ENCODE data around the gene MICAL3.
"Not testable (repeated sequence)": the region's sequence is repeated elsewhere in the genome, so short reads cannot be mapped to it uniquely, and the experiment has no call there.

The MICAL3 gene

GRCh38 chr22:18031695-18032454 is 7.5 kb upstream of the MICAL3 start:
- DNase-seq, result peak; percentile 0

DNA sequence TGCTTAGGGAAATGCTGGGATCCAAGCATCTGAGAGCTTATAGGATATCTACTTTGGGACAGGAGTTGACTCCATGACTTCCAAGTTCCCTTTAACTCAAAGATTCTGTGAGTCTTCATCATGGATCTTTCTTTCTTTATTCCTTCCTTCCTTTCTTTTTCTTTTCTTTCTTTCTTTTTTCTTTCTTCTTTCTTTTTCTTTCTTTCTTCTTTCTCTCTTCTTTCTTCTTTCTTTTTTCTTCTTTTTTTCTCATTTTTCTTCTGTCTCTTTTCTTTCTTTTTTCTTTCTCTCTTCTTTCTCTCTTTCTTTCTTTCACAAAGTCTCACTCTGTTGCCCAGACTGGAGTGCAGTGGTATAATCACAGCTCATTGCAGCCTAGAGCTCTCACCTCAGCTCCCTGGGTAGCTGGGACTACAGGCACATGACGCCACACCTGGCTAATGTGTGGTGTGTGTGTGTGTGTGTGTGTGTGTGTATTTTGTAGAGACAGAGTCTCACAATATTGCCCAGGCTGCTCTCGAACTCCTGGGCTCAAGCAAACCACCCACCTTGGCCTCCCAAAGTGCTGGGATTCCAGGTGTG is 5.4 kb upstream of the MICAL3 start:
- DNase-seq, result no peak

GRCh38 chr22:18028817-18029527 is 4.6 kb upstream of the MICAL3 start:
- DNase-seq, result no peak

DNA sequence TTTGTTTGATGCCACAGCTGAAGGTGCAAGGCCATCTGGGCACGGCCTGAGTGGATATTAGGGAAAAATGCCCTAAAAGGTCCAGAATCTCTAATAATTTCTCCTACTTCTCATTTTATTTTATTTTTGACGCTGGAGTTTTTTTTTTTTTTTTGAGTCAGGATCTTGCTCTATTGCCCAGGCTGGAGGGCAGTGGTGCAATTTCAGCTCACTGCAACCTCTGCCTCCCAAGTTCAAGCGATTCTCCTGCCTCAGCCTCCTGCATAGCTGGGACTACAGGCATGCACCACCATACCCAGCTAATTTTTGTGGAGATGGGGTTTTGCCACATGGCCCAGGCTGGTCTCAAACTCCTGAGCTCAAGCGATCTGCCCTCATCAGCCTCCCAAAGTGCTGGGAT is 1.5 kb upstream of the MICAL3 start:
- DNase-seq, result not testable (repeated sequence)

- DNase-seq, result no peak
Measured at GRCh38 chr22:18024956-18025720, 777 bp upstream of the MICAL3 start.

DNA sequence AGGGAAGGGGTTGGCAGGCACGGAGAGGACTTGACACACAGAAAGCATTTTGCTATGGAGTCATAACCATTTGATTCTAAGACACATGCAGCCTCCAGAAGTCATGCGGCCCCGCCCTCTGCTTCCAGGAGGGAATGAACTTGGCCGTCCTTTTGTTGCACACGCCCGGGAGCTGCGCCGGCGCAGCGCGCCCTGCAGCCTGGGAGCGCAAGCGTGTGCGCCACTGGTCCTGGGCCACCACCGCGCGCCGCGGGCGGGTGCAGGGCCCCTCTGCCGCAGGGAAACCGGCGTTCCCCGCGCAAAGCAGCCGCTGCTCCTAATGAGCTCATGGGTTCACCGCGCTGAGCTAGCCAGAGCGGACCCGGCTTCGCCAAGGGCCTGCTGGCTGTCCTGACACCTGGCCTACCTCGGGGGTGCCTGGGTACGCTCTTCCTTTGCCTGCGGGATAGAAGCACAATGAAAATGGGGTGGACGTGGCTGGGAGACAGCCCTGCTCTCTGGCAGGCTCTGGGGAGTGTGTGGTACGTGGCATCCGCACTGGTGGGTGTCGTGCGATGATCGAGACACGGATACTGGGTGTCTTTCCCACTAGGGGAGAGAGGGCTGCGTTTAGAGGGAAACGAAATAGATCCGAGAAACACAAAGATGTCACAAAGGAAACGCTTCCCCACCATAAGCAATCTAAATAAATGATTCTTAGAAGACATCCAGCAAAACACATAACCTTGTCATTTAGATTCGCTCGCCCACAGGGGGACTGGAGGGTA is 669 bp downstream of the MICAL3 start:
- DNase-seq, result peak; percentile 79

DNA sequence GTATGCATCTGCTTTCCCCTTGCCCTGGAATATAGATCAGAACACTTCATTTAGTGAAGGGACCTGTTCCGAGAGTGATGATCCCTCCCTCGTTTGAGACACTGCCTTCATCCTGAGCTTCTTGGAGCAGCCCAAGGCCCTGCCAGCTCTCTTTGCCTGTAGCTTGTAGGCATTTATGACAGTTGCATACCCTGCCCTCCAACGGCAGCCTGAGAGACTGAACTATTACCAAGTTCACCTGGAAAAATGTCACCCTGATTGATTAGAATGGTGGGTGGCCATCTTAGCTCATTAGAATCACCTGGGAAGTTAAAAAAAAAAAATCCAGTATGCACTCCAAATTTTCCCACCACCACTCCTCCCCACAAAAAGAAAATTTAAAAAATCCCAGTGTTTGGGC is 1.5 kb downstream of the MICAL3 start:
- DNase-seq, result no peak

DNA sequence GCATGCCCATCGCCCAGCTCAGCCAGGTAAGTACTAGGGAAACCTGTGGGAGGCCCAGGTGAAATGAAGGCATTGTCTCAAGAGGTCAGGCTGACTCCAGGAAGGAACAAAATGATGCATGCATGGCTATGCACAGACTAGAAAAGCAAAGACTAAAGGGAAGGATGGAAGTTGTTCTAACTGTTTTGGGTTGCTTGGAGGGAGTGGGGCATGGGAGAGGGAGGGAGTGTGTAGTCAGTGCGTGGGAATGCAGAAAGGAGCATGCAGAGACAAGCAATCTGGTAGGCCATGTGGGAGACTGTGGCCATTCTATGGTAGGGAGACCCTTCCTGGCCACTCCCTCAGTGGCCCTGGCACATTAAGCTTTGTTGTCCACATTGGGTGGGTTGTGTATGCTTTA is 2.9 kb downstream of the MICAL3 start:
- no peak for DNase-seq

DNA sequence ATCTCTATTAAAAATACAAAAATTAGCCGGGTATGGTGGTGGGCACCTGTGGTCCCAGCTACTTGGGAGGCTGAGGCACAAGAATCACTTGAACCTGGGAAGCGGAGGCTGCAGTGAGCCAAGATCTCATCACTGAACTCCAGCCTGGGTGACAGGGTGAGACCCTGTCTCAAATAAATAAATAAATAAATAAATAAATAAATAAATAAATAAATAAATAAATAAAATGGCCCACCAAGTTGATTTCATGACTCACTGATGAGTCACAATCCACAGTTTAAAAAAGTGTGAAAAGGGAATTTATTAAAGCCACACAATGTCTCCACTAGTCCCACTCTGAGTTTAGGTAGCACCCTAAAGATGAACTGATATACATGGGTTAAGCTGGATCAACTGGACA is 3.6 kb downstream of the MICAL3 start:
- not testable (repeated sequence) for DNase-seq

DNA sequence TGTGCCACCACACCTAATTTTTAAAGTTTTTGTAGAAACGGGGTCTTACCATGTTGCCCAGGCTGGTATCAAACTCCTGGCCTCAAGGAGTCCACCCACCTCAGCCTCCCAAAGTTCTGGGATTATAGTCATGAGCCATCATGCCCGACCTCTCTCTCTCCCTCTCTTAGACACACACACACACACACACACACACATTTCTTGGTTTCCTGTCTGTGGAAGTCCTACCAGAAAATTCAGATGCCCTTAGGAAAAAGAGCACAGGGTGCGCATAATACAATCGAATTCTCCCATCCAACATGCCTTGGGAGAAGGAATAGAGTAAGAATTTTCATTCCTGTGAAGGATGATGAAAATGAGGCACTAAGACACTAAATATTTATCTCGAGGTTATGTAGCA is 10.4 kb downstream of the MICAL3 start:
- no peak for DNase-seq

DNA sequence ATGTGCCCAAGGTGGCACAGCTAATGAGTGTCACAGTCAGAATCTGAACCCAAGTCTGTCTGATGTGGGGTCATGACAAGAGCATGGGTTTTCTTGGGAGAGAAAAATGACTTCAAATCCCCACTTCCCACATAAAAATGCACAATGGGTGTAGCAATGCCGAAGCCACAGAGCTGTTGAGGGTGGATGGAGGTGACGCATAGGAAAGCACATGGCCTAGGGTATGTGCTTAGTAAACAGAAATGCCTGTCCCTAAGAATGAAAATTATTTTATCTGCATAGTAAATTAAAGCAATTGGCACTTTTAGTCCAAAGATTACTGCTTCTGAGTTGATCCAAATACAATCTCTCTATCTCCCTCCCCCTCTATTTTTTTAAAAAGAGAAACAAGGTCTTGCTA is 10.9 kb downstream of the MICAL3 start:
- DNase-seq, result no peak

DNA sequence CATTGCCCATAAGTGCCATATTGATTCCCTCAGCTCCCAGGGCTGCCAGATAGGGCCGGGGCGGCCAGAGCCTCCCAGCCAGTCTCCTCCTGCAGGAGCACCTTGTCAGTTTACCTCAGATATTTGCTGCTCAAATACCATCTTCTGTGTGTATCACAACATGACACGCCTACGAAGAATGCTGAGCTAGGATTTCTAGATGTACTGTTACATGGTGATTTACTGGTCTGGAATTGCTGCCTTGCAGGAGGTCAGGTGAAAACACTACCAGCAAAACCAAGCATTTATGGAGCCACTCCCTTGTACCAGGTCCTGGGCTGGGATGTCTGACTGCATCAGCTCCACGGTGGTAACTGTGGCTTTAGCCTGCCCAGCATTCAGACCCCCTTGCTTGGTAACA is 11.8 kb downstream of the MICAL3 start:
- no peak for DNase-seq

DNA sequence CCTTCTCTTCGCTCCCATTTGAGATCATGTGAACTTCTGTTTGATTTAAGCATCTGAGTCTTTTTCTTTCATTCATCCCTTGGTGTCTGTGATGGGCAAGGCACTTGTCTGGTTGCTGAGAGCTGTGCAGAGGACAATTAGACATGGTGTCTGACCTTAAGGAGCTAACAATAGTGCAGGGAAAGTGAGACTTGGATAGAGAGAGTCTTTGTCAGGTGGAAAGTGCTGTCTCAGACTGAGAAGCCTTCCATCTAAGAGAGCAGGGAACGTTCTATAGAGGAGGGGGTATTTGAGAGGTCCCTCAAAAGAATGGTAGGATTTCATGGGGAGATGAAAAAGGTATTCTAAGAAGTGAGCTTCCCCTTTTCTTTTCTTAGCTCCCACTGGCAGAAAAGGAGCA is 14.1 kb downstream of the MICAL3 start:
- no peak for DNase-seq

GRCh38 chr22:18008136-18008535 is 16.2 kb downstream of the MICAL3 start:
- no peak for DNase-seq

- no peak for DNase-seq
Measured at GRCh38 chr22:18005201-18005926, 19.0 kb downstream of the MICAL3 start.

DNA sequence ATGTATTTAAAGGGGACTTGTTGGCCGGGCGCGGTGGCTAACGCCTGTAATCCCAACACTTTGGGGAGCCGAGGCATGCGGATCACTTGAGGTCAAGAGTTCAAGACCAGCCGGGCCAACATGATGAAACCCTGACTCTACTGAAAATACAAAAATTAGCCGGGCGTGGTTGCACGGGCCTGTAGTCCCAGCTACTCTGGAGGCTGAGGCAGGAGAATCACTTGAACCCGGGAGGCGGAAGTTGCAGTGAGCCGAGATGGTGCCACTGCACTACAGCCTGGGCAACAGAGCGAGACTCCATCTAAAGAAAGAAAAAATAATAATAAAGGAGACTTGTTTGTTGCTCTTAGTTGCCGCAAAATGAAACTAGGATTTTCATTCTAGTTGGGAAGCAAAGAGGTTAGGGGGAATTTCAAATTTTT is 22.5 kb downstream of the MICAL3 start:
- DNase-seq, result not testable (repeated sequence)

DNA sequence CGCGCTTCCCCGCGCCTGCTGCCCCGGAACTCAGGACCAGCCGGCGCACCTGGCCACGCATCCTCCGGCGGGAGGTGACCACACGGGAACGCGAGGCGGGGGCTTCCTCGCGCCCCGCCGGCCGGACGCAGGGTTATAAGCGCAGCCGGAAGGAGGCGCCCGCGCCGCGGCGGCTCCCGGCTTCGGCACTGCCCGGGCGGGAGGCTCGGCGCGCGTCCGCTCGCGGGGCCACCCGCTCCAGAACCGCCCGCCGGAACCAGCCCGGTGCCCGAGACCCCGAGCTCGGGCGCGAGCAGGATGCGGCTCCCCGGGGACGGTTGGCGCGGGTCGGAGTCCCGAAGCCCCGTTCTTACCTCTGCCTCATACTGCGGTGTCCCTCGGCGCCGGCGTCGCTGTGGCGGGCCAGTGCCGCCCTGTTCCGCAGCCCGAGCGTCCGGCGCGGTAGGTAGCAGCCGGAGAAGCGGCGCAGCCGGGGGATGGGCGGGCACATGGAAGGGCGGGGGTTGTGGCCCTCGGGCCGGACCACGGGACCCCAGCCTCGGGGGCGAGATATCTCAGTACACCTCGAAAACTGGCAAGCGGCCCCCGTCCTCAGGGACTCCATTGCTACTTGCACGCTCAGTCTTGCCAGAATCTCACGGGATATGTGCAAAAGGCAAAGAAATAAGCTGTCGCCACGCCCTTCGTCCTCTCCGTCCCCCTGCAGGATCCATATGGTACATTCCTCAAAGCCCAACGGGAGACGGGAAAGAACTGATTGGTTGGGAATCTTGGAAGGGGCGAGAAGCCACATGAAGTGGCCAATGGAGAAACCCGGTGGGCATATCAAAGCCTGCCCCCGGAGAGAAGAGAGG is 23.1 kb downstream of the MICAL3 start:
- DNase-seq, result peak; percentile 97

DNA sequence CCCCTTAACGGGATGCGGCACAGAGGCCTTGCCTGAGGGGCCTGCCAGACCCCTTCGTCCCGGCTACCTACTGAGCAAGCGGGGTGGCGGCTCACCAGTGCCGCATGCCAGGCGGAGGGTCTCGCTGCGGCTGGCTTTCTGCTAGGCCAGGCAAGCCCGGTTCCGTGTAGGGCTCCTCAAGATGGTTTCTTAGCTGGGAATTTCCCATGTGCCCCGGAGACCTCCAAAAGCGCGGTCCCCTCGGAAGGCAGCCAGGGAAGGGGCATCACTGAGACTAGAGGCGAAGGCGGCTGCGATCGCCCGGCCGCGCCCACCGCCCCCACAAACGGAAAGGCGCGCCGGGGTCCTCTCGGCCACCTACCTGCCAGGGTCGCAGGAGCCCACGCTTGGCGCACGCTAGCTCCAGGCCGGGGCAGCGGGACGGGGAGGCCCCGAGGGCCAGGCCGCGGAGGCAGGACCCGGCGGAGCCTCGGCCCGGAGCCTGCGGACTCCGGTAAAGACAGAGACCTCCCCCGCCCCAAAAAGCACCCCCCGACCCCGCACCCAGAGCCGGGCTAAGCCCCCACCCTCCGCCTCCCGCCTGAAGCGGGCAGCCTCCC is 23.8 kb downstream of the MICAL3 start:
- peak; percentile 24 for DNase-seq

- DNase-seq, result no peak
Measured at GRCh38 chr22:17999851-18000250, 24.5 kb downstream of the MICAL3 start.

GRCh38 chr22:17998913-17999312 is 25.4 kb downstream of the MICAL3 start:
- DNase-seq, result no peak
